Measurements from ENCODE around the gene SCUBE1.

SCUBE1 gene

GRCh38 chr22:43163241-43163795 lies 179.9 kb downstream of the SCUBE1 start:
- no peak for ATAC-seq
- TF ChIP-seq CSRNP3 (CRISPR knock-in tag; IDR thresholded peaks at IDR 0.05), result no peak
- no peak for TF ChIP-seq SNAI2 (CRISPR knock-in tag; IDR thresholded peaks at IDR 0.05)
- no peak for TF ChIP-seq ZNF8 (CRISPR knock-in tag; IDR thresholded peaks at IDR 0.05)
- TF ChIP-seq PATZ1 (CRISPR knock-in tag; IDR thresholded peaks at IDR 0.05; ENCODE audit: borderline replicate concordance), result no peak
- TF ChIP-seq BACH2 (CRISPR knock-in tag; IDR thresholded peaks at IDR 0.05; ENCODE audit: borderline replicate concordance), result no peak
- TF ChIP-seq TOX (CRISPR knock-in tag; IDR thresholded peaks at IDR 0.05; ENCODE audit: borderline replicate concordance), result no peak
- TF ChIP-seq OSR1 (CRISPR knock-in tag; IDR thresholded peaks at IDR 0.05), result no peak
- TF ChIP-seq ZNF70 (CRISPR knock-in tag; IDR thresholded peaks at IDR 0.05), result no peak
- TF ChIP-seq GLIS3 (CRISPR knock-in tag; IDR thresholded peaks at IDR 0.05), result no peak
- TF ChIP-seq ZFP30 (CRISPR knock-in tag; IDR thresholded peaks at IDR 0.05), result no peak
- no peak for TF ChIP-seq RARB (CRISPR knock-in tag; IDR thresholded peaks at IDR 0.05)
- no peak for TF ChIP-seq ZC3H10 (CRISPR knock-in tag; IDR thresholded peaks at IDR 0.05)
- TF ChIP-seq CREB5 (CRISPR knock-in tag; IDR thresholded peaks at IDR 0.05; ENCODE audit: low read depth), result no peak
- TF ChIP-seq ISL1 (CRISPR knock-in tag; IDR thresholded peaks at IDR 0.05), result no peak
- TF ChIP-seq CSDC2 (CRISPR knock-in tag; IDR thresholded peaks at IDR 0.05), result no peak
- TF ChIP-seq ESRRG (CRISPR knock-in tag; IDR thresholded peaks at IDR 0.05), result no peak

- no peak for ATAC-seq
- TF ChIP-seq PPARA (CRISPR knock-in tag; IDR thresholded peaks at IDR 0.05; ENCODE audit: borderline replicate concordance), result no peak
- no peak for TF ChIP-seq POU6F1 (CRISPR knock-in tag; IDR thresholded peaks at IDR 0.05; ENCODE audit: borderline replicate concordance, low read depth)
- no peak for TF ChIP-seq ZNF565 (CRISPR knock-in tag; conservative IDR thresholded peaks at IDR 0.05; ENCODE audit: low read depth)
- no peak for TF ChIP-seq GLIS3 (CRISPR knock-in tag; IDR thresholded peaks at IDR 0.05)
- no peak for TF ChIP-seq ESRRG (CRISPR knock-in tag; IDR thresholded peaks at IDR 0.05)
- TF ChIP-seq CREB5 (CRISPR knock-in tag; IDR thresholded peaks at IDR 0.05; ENCODE audit: low read depth), result no peak
- no peak for TF ChIP-seq SNAI2 (CRISPR knock-in tag; IDR thresholded peaks at IDR 0.05)
- TF ChIP-seq ZNF70 (CRISPR knock-in tag; IDR thresholded peaks at IDR 0.05), result no peak
- no peak for TF ChIP-seq RARB (CRISPR knock-in tag; IDR thresholded peaks at IDR 0.05)
- no peak for TF ChIP-seq ZFP3 (CRISPR knock-in tag; IDR thresholded peaks at IDR 0.05)
These were observed 180.6 kb downstream of the SCUBE1 start for GRCh38 chr22:43162412-43163150.

- no peak for ATAC-seq
- TF ChIP-seq ZFP3 (CRISPR knock-in tag; IDR thresholded peaks at IDR 0.05) (peak; percentile 80), ZNF70 (CRISPR knock-in tag; IDR thresholded peaks at IDR 0.05) (no peak)
These were observed 182.6 kb downstream of the SCUBE1 start for GRCh38 chr22:43160497-43161126.

All from SK-N-SH treated with all-trans-retinoic acid at 6 μM for 48 hours (cell line).